Activated naive CD4-positive, alpha-beta T cell treated with anti-CD3 and anti-CD28 coated beads for 36 hours (primary cell): Measurements from ENCODE around the gene MIS18A. TPM values are rescaled to one million over a fixed set of nuclear protein-coding genes. Genes with fewer than 3 reads are reported as not detected.
"Not testable (repeated sequence)": the region's sequence is repeated elsewhere in the genome, so short reads cannot be mapped to it uniquely, and the experiment has no call there.

Experiments
- CTCF ChIA-PET: fragments of 350-600 bp; sonication (Branson Sonifier 250); formaldehyde crosslinking; loops from one replicate; lab custom pipeline; 2021; ENCODE audit warnings: antibody characterized with exemption; lab: Charles Lee
- DNase-seq: peaks from one replicate; pipeline ENCODE4 v3.0.0-alpha.2; 2020
- H3K27ac Mint-ChIP-seq: one replicate; pipeline ENCODE4 v1.8.0; 2021; ENCODE audit warnings: mild to moderate bottlenecking, mixed read lengths
- H3K27me3 Mint-ChIP-seq: one replicate; pipeline ENCODE4 v1.8.0; 2021; ENCODE audit warnings: low read depth, mixed read lengths
- H3K36me3 Mint-ChIP-seq: one replicate; pipeline ENCODE4 v1.8.0; 2021; ENCODE audit warnings: low read depth, mixed read lengths
- H3K4me1 Mint-ChIP-seq: one replicate; pipeline ENCODE4 v1.8.0; 2021; ENCODE audit warnings: low read depth, mixed read lengths
- H3K4me3 Mint-ChIP-seq: one replicate; pipeline ENCODE4 v1.8.0; 2021; ENCODE audit warnings: mild to moderate bottlenecking, moderate library complexity, mixed read lengths
- H3K9me3 Mint-ChIP-seq: one replicate; pipeline ENCODE4 v1.8.0; 2021; ENCODE audit warnings: mixed read lengths
- intact Hi-C: fragments of 100-400 bp; cut with micrococcal nuclease; formaldehyde crosslinking; loops from one replicate; pipeline ENCODE4 v1.15.1; 2023
- total RNA-seq, 2 experiments: library from RNA; stranded (reverse); gene quantifications; one replicate each; pipeline ENCODE4 v1.2.3, GENCODE V29; 2021

Gene MIS18A
- total RNA-seq, 2 experiments from 2014 or later = 37.4 to 37.8 TPM

DNA sequence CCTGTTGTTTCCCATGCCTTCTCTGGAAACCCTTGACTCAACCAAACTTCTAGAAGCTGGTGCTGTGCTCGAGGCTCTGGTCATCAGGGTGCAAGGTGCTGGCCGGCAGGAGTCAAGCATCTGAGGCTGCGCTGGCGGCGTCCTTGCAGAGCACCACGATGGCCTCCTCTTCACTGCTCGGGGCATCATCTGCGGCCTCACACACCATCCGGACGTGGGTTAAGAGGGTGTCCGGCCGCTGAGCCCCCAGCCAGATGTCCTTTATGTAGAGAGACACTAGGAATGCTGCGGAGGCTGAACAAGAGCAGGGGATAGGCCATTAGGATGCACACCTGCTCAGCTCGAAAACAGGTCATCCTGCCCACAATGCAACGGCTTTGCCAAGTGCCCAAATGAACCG is 36.0 kb upstream of the MIS18A start:
- Mint-ChIP-seq H3K27ac (no peak overlapping the region), H3K27me3 (no peaks in the 10 kb centered on the region), H3K9me3 (no peaks in the 10 kb centered on the region), H3K4me3 (no peak overlapping the region), H3K4me1 (peaks cover 7% of the 10 kb centered on the region), H3K36me3 (peaks cover 38% of the 10 kb centered on the region)
- no peak for DNase-seq
- intact Hi-C loops = no loop called here
- CTCF ChIA-PET = no interaction called here

DNA sequence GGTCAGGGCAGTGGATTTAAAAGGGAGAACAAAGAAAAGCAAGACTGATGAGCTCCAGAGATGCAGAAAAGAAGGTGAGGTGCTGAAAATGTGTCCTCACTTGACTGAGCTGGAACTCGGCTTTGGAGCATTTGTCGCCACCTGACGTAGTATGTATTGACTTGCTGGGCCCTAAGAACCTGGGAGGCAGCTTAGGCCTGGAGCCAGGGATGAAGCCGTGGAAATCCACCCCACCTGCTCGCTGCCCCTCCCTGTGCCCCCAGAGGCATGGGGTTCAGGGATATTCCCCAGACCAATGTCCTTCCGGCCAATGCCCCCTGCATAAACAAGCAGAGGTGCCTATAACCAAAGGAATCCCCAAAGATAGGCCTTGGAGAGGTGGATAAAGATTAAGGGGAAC is 34.1 kb upstream of the MIS18A start:
- CTCF ChIA-PET = no interaction called here
- peaks cover 7% of the 10 kb centered on the region for H3K4me1 Mint-ChIP-seq
- no peak overlapping the region for H3K27ac Mint-ChIP-seq
- intact Hi-C loops = no loop called here
- no peak for DNase-seq
- H3K4me3 Mint-ChIP-seq = no peak overlapping the region
- H3K9me3 Mint-ChIP-seq = no peaks in the 10 kb centered on the region
- no peaks in the 10 kb centered on the region for H3K27me3 Mint-ChIP-seq
- peaks cover 27% of the 10 kb centered on the region for H3K36me3 Mint-ChIP-seq

DNA sequence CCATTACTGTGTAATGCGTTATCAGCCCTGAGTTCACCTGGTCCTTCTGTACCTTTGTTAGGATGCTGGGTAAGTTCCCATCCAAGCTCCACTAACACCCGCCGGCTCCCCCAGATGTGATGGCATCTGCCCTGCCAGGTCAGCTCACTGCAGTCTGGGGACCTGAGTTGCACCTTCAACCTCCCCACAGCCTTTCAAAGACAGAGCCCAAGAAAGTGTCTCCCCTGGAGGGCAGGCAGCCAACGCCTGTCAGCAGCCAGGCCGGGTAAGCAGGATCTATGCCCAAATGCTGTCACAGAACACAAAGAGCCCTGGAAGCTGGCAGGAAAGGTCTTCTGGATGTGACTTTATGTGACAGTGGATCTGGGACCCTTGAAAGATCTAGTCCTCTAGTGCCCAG is 33.5 kb upstream of the MIS18A start:
- Mint-ChIP-seq H3K9me3 (no peaks in the 10 kb centered on the region), H3K4me3 (no peak overlapping the region), H3K27ac (no peak overlapping the region)

GRCh38 chr21:32311621-32312020 is 32.8 kb upstream of the MIS18A start:
- Mint-ChIP-seq H3K27ac (no peak overlapping the region), H3K9me3 (no peaks in the 10 kb centered on the region), H3K4me3 (no peak overlapping the region), H3K4me1 (peaks cover 7% of the 10 kb centered on the region), H3K27me3 (no peaks in the 10 kb centered on the region), H3K36me3 (peaks cover 25% of the 10 kb centered on the region)
- CTCF ChIA-PET = interaction anchor here (0.6 to 1.0 kb wide), 2 partner anchors 19 to 53 kb away, joined by 4 to 5 read pairs; no protein-coding TSS in a partner anchor
- DNase-seq = no peak
- intact Hi-C loops = no loop called here

More for the DNA sequence above, 33.5 kb upstream of the MIS18A start:
- DNase-seq = no peak
- intact Hi-C loops = no loop called here
- no peaks in the 10 kb centered on the region for H3K27me3 Mint-ChIP-seq
- CTCF ChIA-PET = interaction anchor here (0.6 to 1.0 kb wide), 2 partner anchors 18 to 54 kb away, joined by 4 to 5 read pairs; no protein-coding TSS in a partner anchor
- peaks cover 27% of the 10 kb centered on the region for H3K36me3 Mint-ChIP-seq
- peaks cover 7% of the 10 kb centered on the region for H3K4me1 Mint-ChIP-seq

- CTCF ChIA-PET, H3K4me1 Mint-ChIP-seq, H3K4me3 Mint-ChIP-seq, H3K27me3 Mint-ChIP-seq, intact Hi-C loops, H3K9me3 Mint-ChIP-seq, H3K27ac Mint-ChIP-seq: not testable (repeated sequence)
- DNase-seq = peak; percentile 36
- peaks cover 25% of the 10 kb centered on the region for H3K36me3 Mint-ChIP-seq
These were observed 32.1 kb upstream of the MIS18A start for GRCh38 chr21:32310976-32311375.

- intact Hi-C loops = no loop called here
- peaks cover 7% of the 10 kb centered on the region for H3K4me1 Mint-ChIP-seq
- H3K9me3 Mint-ChIP-seq = no peaks in the 10 kb centered on the region
- no peak overlapping the region for H3K27ac Mint-ChIP-seq
- DNase-seq = no peak
- peaks cover 26% of the 10 kb centered on the region for H3K36me3 Mint-ChIP-seq
- CTCF ChIA-PET = no interaction called here
- no peak overlapping the region for H3K4me3 Mint-ChIP-seq
- no peaks in the 10 kb centered on the region for H3K27me3 Mint-ChIP-seq
These were observed 31.1 kb upstream of the MIS18A start for GRCh38 chr21:32309906-32310460.

DNA sequence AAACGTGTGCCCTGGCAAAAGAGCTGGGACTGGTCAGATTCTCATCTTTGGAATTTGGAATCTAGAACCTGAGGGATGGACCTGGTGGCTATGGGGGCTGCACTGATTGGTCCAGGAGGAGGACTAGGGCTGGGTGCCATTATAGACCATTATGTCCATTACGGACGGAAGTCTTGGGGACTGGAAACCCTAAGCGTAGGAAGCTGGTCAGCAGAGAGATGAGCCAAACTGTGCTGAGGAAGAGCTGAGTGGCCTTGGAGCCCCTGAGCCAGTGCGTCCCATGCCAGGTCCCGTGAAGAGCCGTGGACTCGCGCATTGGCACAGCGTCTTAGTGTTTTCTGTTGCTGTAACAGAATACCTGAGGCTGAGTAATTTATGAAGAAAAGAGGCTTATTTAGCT is 29.8 kb upstream of the MIS18A start:
- peaks cover 7% of the 10 kb centered on the region for H3K4me1 Mint-ChIP-seq
- no peaks in the 10 kb centered on the region for H3K27me3 Mint-ChIP-seq

DNA sequence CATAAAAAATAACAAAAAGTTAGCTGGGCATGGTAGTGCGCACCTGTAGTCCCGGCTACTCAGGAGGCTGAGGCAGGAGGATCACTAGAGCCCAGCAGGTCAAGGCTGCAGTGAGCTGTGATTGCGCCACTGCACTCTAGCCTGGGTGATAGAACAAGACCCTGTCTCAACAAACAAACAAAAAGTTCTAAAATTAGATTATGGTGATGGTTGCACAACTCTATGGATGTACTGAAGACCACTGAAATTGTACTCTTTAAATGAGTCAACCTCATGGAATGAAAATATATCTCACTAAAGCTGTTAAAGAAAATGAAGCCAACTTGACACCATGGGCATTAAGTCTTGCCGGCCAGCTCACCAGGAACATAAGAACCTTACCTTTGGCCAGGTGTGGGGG is 28.9 kb upstream of the MIS18A start:
- CTCF ChIA-PET = no interaction called here
- Mint-ChIP-seq H3K27me3 (no peaks in the 10 kb centered on the region), H3K4me3 (no peak overlapping the region), H3K9me3 (no peaks in the 10 kb centered on the region), H3K4me1 (peaks cover 7% of the 10 kb centered on the region), H3K36me3 (peaks cover 24% of the 10 kb centered on the region), H3K27ac (no peak overlapping the region)
- intact Hi-C loops = no loop called here
- no peak for DNase-seq

More for the DNA sequence above, 29.8 kb upstream of the MIS18A start:
- no peaks in the 10 kb centered on the region for H3K9me3 Mint-ChIP-seq
- H3K27ac Mint-ChIP-seq = no peak overlapping the region
- CTCF ChIA-PET = no interaction called here
- no peak for DNase-seq
- peaks cover 26% of the 10 kb centered on the region for H3K36me3 Mint-ChIP-seq
- H3K4me3 Mint-ChIP-seq = no peak overlapping the region
- intact Hi-C loops = no loop called here

GRCh38 chr21:32306021-32306780 is 27.4 kb upstream of the MIS18A start:
- intact Hi-C loops = no loop called here
- Mint-ChIP-seq H3K4me1 (peaks cover 4% of the 10 kb centered on the region), H3K36me3 (peaks cover 17% of the 10 kb centered on the region), H3K9me3 (no peaks in the 10 kb centered on the region), H3K27me3 (no peaks in the 10 kb centered on the region), H3K27ac (no peak overlapping the region), H3K4me3 (no peak overlapping the region)
- DNase-seq = no peak
- CTCF ChIA-PET = no interaction called here

DNA sequence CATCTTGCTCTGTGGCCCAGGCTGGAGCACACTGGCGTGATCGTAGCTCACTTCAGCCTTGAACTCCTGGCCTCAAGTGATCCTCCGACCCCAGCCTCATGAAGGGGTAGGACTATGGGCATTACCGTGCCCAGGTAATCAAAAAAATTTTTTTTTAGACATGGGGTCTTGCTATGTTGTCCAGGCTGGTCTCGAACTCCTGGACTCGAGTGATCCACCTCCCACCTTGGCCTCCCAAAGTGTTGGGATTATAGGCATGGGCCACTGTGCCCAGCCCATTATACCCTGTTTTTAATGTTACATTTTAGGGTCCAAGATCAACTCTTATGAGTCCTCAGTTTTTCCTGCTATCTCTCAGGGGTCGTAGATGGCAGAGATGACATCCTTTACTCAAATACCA is 26.1 kb upstream of the MIS18A start:
- no peaks in the 10 kb centered on the region for H3K9me3 Mint-ChIP-seq
- peaks cover 20% of the 10 kb centered on the region for H3K36me3 Mint-ChIP-seq
- CTCF ChIA-PET = interaction anchor here (0.8 kb wide), 1 partner anchor 863 kb away, joined by 3 read pairs; no protein-coding TSS in a partner anchor
- no peak for DNase-seq
- H3K4me3 Mint-ChIP-seq = no peak overlapping the region
- H3K27ac Mint-ChIP-seq = no peak overlapping the region
- no peaks in the 10 kb centered on the region for H3K4me1 Mint-ChIP-seq
- intact Hi-C loops = no loop called here
- H3K27me3 Mint-ChIP-seq = no peaks in the 10 kb centered on the region

DNA sequence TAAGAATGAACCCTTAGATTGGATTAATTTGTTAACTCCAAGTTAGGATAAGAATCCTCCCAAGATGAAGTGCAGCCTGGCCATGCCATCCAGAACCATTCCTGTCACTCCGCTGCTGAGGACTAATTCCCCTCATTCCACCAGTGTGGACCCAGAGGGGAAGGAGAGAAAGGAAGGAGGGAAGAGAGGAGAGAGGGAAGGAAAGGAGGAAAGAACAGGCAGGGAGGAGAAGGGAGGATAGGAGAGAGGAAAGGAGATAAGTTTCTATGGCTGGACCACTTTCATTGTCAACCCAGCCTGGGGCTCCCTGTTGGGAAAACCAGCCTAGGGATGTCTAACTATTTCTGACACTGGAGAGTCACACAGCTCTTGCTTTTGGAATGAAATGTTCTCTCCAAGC is 24.5 kb upstream of the MIS18A start:
- H3K27ac Mint-ChIP-seq = no peak overlapping the region
- CTCF ChIA-PET = no interaction called here
- no peaks in the 10 kb centered on the region for H3K27me3 Mint-ChIP-seq
- H3K36me3 Mint-ChIP-seq = peaks cover 19% of the 10 kb centered on the region
- H3K9me3 Mint-ChIP-seq = no peaks in the 10 kb centered on the region
- intact Hi-C loops = no loop called here
- DNase-seq = no peak
- no peak overlapping the region for H3K4me3 Mint-ChIP-seq
- H3K4me1 Mint-ChIP-seq = no peaks in the 10 kb centered on the region

- H3K36me3 Mint-ChIP-seq = peaks cover 19% of the 10 kb centered on the region
- H3K9me3 Mint-ChIP-seq = no peaks in the 10 kb centered on the region
- DNase-seq = no peak
- CTCF ChIA-PET = no interaction called here
- H3K27me3 Mint-ChIP-seq = no peaks in the 10 kb centered on the region
- H3K4me3 Mint-ChIP-seq = no peak overlapping the region
- intact Hi-C loops = no loop called here
- H3K27ac Mint-ChIP-seq = no peak overlapping the region
- no peaks in the 10 kb centered on the region for H3K4me1 Mint-ChIP-seq
These were observed 23.7 kb upstream of the MIS18A start for GRCh38 chr21:32302560-32302959.

DNA sequence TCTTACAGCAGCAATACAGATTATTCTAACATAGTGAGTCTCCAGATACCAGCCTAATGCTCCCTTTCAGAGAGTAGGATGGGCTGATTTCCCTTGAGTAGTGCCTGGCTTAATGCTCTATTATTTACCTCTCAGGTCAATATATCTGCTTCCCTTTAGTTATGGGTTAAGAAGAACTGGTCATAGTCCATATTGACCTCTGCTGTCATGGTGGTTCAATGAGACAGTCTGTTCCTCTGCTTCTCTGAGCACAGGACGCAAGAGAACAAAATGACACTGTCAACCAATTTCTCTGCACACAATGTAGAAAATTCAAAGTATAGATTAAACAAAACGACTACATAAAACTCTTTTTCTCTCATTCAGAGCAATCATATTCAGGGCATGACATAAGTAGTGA is 22.7 kb upstream of the MIS18A start:
- H3K27me3 Mint-ChIP-seq = no peaks in the 10 kb centered on the region
- H3K4me1 Mint-ChIP-seq = no peaks in the 10 kb centered on the region
- CTCF ChIA-PET = no interaction called here
- no peaks in the 10 kb centered on the region for H3K9me3 Mint-ChIP-seq
- no peak for DNase-seq
- H3K36me3 Mint-ChIP-seq = peaks cover 19% of the 10 kb centered on the region
- intact Hi-C loops = no loop called here
- no peak overlapping the region for H3K27ac Mint-ChIP-seq
- H3K4me3 Mint-ChIP-seq = no peak overlapping the region
